GM18868 (cell line): ENCODE measurements around the gene GPR173.

Source experiments
- ATAC-seq: cut with Tn5 transposase; IDR thresholded peaks from one replicate; pipeline ENCODE4 v1.9.1; 2021; ENCODE audit warnings: mild to moderate bottlenecking, moderate library complexity; ENCODE audit not compliant: unreplicated experiment

Gene GPR173

GRCh38 chrX:53088136-53088974 lies 39.8 kb downstream of the GPR173 start:
- no peak for ATAC-seq

- ATAC-seq = no peak
Observed at GRCh38 chrX:53089224-53089842, 40.7 kb downstream of the GPR173 start.

GRCh38 chrX:53089925-53090324 lies 41.3 kb downstream of the GPR173 start:
- ATAC-seq = no peak

GRCh38 chrX:53091354-53091753 lies 42.8 kb downstream of the GPR173 start:
- ATAC-seq = no peak

- peak; percentile 63 for ATAC-seq
Observed at GRCh38 chrX:53093177-53093655, 44.6 kb downstream of the GPR173 start.

GRCh38 chrX:53093748-53094581 lies 45.4 kb downstream of the GPR173 start, which contains the start of gene KANTR:
TSS of gene KANTR (plus strand) at chrX:53094142. CDS start at chrX:53124273, 30,131 bp downstream.
- ATAC-seq = peak; percentile 86

- no peak for ATAC-seq
Observed at GRCh38 chrX:53094582-53094905, 46.0 kb downstream of the GPR173 start.

GRCh38 chrX:53095796-53096195 lies 47.2 kb downstream of the GPR173 start:
- no peak for ATAC-seq

- ATAC-seq = no peak
Observed at GRCh38 chrX:53114864-53115549, 66.4 kb downstream of the GPR173 start.

GRCh38 chrX:53115550-53115874 lies 66.9 kb downstream of the GPR173 start:
- no peak for ATAC-seq

- no peak for ATAC-seq
Observed at GRCh38 chrX:53116101-53116500, 67.5 kb downstream of the GPR173 start.

GRCh38 chrX:53122013-53122412 lies 73.4 kb downstream of the GPR173 start:
- no peak for ATAC-seq

- no peak for ATAC-seq
Observed at GRCh38 chrX:53125506-53125905, 76.9 kb downstream of the GPR173 start.

- ATAC-seq = no peak
Observed at GRCh38 chrX:53126377-53126776, 77.8 kb downstream of the GPR173 start.

GRCh38 chrX:53128097-53128749 lies 79.6 kb downstream of the GPR173 start:
- ATAC-seq = no peak
